ENCODE data around the gene RMC1.

DNA sequence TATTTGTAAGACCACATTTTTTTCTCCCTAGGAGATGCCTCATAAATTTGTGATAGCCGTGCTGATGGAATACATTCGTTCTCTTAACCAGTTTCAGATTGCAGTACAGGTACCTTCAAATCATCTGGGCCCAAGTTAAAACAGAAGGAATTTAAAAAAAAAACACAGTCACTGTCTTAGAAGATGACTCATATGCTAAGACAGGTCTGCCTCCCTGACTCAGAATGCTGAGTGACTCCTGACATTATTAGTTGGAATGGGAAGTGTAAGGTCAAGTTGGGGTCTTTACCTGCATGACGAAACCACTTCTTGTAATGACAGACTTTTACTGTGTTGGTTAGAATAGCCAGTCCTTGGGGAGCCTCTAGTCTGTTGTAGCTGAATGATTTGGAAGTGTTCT, 26.3 kb downstream of the RMC1 start:
- no peak for TF ChIP-seq RAD21 (IDR thresholded peaks at IDR 0.05)
- no peak for TF ChIP-seq ATF3 (IDR thresholded peaks at IDR 0.05)
- TF ChIP-seq, protein P1, sequence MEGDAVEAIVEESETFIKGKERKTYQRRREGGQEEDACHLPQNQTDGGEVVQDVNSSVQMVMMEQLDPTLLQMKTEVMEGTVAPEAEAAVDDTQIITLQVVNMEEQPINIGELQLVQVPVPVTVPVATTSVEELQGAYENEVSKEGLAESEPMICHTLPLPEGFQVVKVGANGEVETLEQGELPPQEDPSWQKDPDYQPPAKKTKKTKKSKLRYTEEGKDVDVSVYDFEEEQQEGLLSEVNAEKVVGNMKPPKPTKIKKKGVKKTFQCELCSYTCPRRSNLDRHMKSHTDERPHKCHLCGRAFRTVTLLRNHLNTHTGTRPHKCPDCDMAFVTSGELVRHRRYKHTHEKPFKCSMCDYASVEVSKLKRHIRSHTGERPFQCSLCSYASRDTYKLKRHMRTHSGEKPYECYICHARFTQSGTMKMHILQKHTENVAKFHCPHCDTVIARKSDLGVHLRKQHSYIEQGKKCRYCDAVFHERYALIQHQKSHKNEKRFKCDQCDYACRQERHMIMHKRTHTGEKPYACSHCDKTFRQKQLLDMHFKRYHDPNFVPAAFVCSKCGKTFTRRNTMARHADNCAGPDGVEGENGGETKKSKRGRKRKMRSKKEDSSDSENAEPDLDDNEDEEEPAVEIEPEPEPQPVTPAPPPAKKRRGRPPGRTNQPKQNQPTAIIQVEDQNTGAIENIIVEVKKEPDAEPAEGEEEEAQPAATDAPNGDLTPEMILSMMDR (IDR thresholded peaks at IDR 0.05; ENCODE audit: low read depth, low read length, missing input control), result no peak
- TF ChIP-seq, protein P2, sequence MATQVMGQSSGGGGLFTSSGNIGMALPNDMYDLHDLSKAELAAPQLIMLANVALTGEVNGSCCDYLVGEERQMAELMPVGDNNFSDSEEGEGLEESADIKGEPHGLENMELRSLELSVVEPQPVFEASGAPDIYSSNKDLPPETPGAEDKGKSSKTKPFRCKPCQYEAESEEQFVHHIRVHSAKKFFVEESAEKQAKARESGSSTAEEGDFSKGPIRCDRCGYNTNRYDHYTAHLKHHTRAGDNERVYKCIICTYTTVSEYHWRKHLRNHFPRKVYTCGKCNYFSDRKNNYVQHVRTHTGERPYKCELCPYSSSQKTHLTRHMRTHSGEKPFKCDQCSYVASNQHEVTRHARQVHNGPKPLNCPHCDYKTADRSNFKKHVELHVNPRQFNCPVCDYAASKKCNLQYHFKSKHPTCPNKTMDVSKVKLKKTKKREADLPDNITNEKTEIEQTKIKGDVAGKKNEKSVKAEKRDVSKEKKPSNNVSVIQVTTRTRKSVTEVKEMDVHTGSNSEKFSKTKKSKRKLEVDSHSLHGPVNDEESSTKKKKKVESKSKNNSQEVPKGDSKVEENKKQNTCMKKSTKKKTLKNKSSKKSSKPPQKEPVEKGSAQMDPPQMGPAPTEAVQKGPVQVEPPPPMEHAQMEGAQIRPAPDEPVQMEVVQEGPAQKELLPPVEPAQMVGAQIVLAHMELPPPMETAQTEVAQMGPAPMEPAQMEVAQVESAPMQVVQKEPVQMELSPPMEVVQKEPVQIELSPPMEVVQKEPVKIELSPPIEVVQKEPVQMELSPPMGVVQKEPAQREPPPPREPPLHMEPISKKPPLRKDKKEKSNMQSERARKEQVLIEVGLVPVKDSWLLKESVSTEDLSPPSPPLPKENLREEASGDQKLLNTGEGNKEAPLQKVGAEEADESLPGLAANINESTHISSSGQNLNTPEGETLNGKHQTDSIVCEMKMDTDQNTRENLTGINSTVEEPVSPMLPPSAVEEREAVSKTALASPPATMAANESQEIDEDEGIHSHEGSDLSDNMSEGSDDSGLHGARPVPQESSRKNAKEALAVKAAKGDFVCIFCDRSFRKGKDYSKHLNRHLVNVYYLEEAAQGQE (IDR thresholded peaks at IDR 0.05), result no peak
- TF ChIP-seq GABPA (IDR thresholded peaks at IDR 0.05 in 1 of 2, conservative IDR thresholded peaks at IDR 0.05 in 1 of 2), result no peak
- no peak for TF ChIP-seq YY1 (IDR thresholded peaks at IDR 0.05)
- no peak for TF ChIP-seq FOXA1 (IDR thresholded peaks at IDR 0.05)
- TF ChIP-seq NR2F2 (IDR thresholded peaks at IDR 0.05), result no peak
- TF ChIP-seq, protein P3, sequence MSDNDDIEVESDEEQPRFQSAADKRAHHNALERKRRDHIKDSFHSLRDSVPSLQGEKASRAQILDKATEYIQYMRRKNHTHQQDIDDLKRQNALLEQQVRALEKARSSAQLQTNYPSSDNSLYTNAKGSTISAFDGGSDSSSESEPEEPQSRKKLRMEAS (IDR thresholded peaks at IDR 0.05), result no peak
- TF ChIP-seq TAF1 (conservative IDR thresholded peaks at IDR 0.05), result no peak
- no peak for TF ChIP-seq SP1 (IDR thresholded peaks at IDR 0.05)
